Measurements from ENCODE around the gene TM6SF1.
"Not testable (repeated sequence)": the region's sequence is repeated elsewhere in the genome, so short reads cannot be mapped to it uniquely, and the experiment has no call there.

The TM6SF1 gene

GRCh38 chr15:83115831-83116565, 8.6 kb downstream of the TM6SF1 start:
- no peak for DNase-seq (ENCODE audit: low spot score)

GRCh38 chr15:83118291-83118827, 10.9 kb downstream of the TM6SF1 start:
- no peak for DNase-seq (ENCODE audit: low spot score)

GRCh38 chr15:83118968-83119367, 11.5 kb downstream of the TM6SF1 start:
- DNase-seq (ENCODE audit: low spot score): peak; percentile 48

GRCh38 chr15:83119968-83120581, 12.6 kb downstream of the TM6SF1 start:
- peak; percentile 20 for DNase-seq (ENCODE audit: low spot score)

- DNase-seq (ENCODE audit: low spot score): no peak
Measured at GRCh38 chr15:83123529-83123928, 16.1 kb downstream of the TM6SF1 start.

GRCh38 chr15:83127547-83128150, 20.2 kb downstream of the TM6SF1 start:
- no peak for DNase-seq (ENCODE audit: low spot score)

GRCh38 chr15:83129791-83130190, 22.3 kb downstream of the TM6SF1 start:
- peak; percentile 62 for DNase-seq (ENCODE audit: low spot score)

GRCh38 chr15:83132861-83133523, 25.5 kb downstream of the TM6SF1 start:
- no peak for DNase-seq (ENCODE audit: low spot score)

- not testable (repeated sequence) for DNase-seq (ENCODE audit: low spot score)
Measured at GRCh38 chr15:83142151-83142550, 34.7 kb downstream of the TM6SF1 start.

GRCh38 chr15:83144771-83145170, 37.3 kb downstream of the TM6SF1 start:
- no peak for DNase-seq (ENCODE audit: low spot score)

GRCh38 chr15:83153288-83153687, 45.8 kb downstream of the TM6SF1 start:
- no peak for DNase-seq (ENCODE audit: low spot score)

GRCh38 chr15:83155942-83156341, 48.5 kb downstream of the TM6SF1 start:
- DNase-seq (ENCODE audit: low spot score): no peak

- DNase-seq (ENCODE audit: low spot score): no peak
Measured at GRCh38 chr15:83158393-83158792, 50.9 kb downstream of the TM6SF1 start.

- no peak for DNase-seq (ENCODE audit: low spot score)
Measured at GRCh38 chr15:83160741-83161140, 53.3 kb downstream of the TM6SF1 start.

GRCh38 chr15:83163032-83163431, 55.6 kb downstream of the TM6SF1 start:
- no peak for DNase-seq (ENCODE audit: low spot score)

GRCh38 chr15:83164111-83164770, 56.8 kb downstream of the TM6SF1 start:
- no peak for DNase-seq (ENCODE audit: low spot score)

- DNase-seq (ENCODE audit: low spot score): no peak
Measured at GRCh38 chr15:83164771-83165404, 57.4 kb downstream of the TM6SF1 start.

GRCh38 chr15:83166218-83166617, 58.8 kb downstream of the TM6SF1 start:
- DNase-seq (ENCODE audit: low spot score): peak; percentile 8

GRCh38 chr15:83166830-83167229, 59.4 kb downstream of the TM6SF1 start:
- DNase-seq (ENCODE audit: low spot score): no peak

- DNase-seq (ENCODE audit: low spot score): not testable (repeated sequence)
Measured at GRCh38 chr15:83169576-83169975, 62.1 kb downstream of the TM6SF1 start.

- DNase-seq (ENCODE audit: low spot score): no peak
Measured at GRCh38 chr15:83170474-83171165, 63.2 kb downstream of the TM6SF1 start.

All from cerebellar cortex (tissue), 1 donor.